GM12892 (cell line): ENCODE measurements around the gene PRUNE1.
A peak's percentile ranks its signal among the peaks of the same experiment; 100 is the strongest.

Experiments used
- POLR2AphosphoS5 ChIP-seq: IDR thresholded peaks from 2 replicates; pipeline ENCODE4 v1.6.1; 2011; ENCODE audit warnings: low read depth, low read length, control low read depth
- TAF1 ChIP-seq: IDR thresholded peaks from 2 replicates; pipeline ENCODE4 v1.6.1; 2011; ENCODE audit warnings: low read depth, mild to moderate bottlenecking, control low read depth, low read length, borderline replicate concordance

DNA sequence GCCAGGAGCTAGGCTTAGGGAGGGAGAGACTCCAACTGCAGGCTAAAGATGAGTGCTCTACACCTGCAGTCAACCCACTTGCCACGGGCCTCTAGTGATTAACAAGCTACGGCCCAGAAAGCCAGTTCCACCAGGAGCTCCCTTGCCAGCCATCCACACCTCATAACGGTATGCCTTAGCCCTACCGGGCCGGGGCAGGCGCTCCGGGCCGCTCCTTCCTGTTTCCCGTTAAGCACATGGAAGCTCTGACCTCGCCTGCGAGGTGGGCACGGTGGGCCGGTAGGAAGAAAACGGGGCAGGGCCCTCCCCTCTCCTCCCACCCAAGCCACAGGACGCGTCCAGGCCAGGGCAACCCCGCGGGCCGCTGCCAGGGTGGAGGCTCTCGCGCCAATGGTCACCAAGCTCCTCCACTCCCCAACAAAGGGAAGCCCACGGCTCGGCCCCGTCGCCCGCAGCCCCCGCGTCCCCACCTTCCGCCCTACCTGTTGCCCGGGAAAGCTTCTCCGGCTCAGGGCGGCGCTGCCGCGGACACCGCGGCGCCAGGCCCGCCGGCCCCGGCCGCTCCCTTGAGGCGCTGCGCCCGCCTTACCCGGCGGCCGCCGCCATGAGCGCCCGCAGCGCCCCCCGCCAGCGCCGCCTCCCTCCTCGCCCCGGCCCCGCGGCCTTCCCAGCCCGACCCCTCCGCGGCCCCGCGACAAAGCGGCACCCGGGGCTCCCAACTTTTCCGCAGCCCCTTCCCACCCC, 34.2 kb upstream of the PRUNE1 start:
- 0 out of 2 replicates have a peak, but pooled peaks have one; percentile 30 for TF ChIP-seq POLR2AphosphoS5
- no peak for TF ChIP-seq TAF1
